Activated CD8-positive, alpha-beta T cell treated with anti-CD3 and anti-CD28 coated beads for 36 hours (primary cell): ENCODE data around the gene OR6C70. TPM values are rescaled to one million over a fixed set of nuclear protein-coding genes. Genes with fewer than 3 reads are reported as not detected.
"Not testable (repeated sequence)": the region's sequence is repeated elsewhere in the genome, so short reads cannot be mapped to it uniquely, and the experiment has no call there.

Experiments
- ATAC-seq: fragments of 200-7000 bp; cut with Tn5 transposase; one replicate; pipeline ENCODE4 v1.10.0; 2021; ENCODE audit warnings: mild to moderate bottlenecking, moderate library complexity
- CTCF ChIA-PET: fragments of 350-600 bp; sonication (Branson Sonifier 250); formaldehyde crosslinking; loops from one replicate; lab custom pipeline; 2021; ENCODE audit warnings: antibody characterized with exemption; lab: Charles Lee
- POLR2A ChIA-PET: fragments of 350-600 bp; sonication (Branson Sonifier 250); formaldehyde crosslinking; loops from one replicate; lab custom pipeline; 2021; ENCODE audit warnings: antibody characterized with exemption; lab: Charles Lee
- DNase-seq: peaks from one replicate; pipeline ENCODE4 v3.0.0-alpha.2; 2020
- H3K27ac Mint-ChIP-seq: one replicate; pipeline ENCODE4 v1.8.0; 2021; ENCODE audit warnings: mild to moderate bottlenecking, mixed read lengths
- H3K27me3 Mint-ChIP-seq: one replicate; pipeline ENCODE4 v1.8.0; 2021; ENCODE audit warnings: mixed read lengths
- H3K36me3 Mint-ChIP-seq: one replicate; pipeline ENCODE4 v1.8.0; 2021; ENCODE audit warnings: low read depth, mixed read lengths
- H3K4me1 Mint-ChIP-seq: one replicate; pipeline ENCODE4 v1.8.0; 2021; ENCODE audit warnings: low read depth, mixed read lengths
- H3K4me3 Mint-ChIP-seq: one replicate; pipeline ENCODE4 v1.8.0; 2021; ENCODE audit warnings: mild to moderate bottlenecking, moderate library complexity, mixed read lengths
- H3K9me3 Mint-ChIP-seq: one replicate; pipeline ENCODE4 v1.8.0; 2021; ENCODE audit warnings: mixed read lengths
- intact Hi-C: fragments of 100-400 bp; cut with micrococcal nuclease; formaldehyde crosslinking; loops from one replicate; pipeline ENCODE4 v1.10.0; 2022
- total RNA-seq, 2 experiments: library from RNA; stranded (reverse); gene quantifications; one replicate each; pipeline ENCODE4 v1.2.3, GENCODE V29; 2021
- TF ChIP-seq, protein P1 (sequence below): fragments of 200-600 bp; IDR thresholded peaks from one replicate; pipeline ENCODE4 v1.8.0; 2022; ENCODE audit warnings: antibody characterized with exemption, mild to moderate bottlenecking

Gene OR6C70
- total RNA-seq, 2 experiments from 2014 or later = not detected

DNA sequence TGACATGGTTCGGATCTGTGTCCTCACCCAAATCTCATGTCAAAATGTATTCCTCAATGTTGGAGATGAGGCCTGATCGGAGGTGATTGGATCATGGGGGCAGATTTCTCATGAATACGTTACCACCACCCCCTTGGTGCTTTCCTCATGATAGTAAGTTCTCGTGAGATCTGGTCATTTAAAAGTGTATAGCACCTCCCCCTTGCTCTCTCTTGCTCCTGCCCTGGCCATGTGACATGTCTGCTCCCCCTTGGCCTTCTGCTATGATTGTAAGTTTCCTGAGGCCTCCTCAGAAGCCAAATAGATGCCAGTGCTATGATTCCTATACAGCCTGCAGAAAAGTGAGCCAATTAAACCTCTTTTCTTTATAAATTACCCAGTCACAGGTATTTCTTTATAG, 29.3 kb upstream of the OR6C70 start:
- ATAC-seq (no peak), DNase-seq (no peak)
- H3K9me3 Mint-ChIP-seq = no peaks in the 10 kb centered on the region
- H3K4me3 Mint-ChIP-seq = no peak overlapping the region
- intact Hi-C loops = no loop called here
- ChIA-PET POLR2A (no interaction called here), CTCF (interaction anchor here (1.4 kb wide), 1 partner anchor 157 kb away, joined by 4 read pairs; no protein-coding TSS in a partner anchor)
- H3K36me3 Mint-ChIP-seq = no peaks in the 10 kb centered on the region
- no peak overlapping the region for H3K27ac Mint-ChIP-seq
- H3K4me1 Mint-ChIP-seq = no peaks in the 10 kb centered on the region
- TF ChIP-seq, protein P1, sequence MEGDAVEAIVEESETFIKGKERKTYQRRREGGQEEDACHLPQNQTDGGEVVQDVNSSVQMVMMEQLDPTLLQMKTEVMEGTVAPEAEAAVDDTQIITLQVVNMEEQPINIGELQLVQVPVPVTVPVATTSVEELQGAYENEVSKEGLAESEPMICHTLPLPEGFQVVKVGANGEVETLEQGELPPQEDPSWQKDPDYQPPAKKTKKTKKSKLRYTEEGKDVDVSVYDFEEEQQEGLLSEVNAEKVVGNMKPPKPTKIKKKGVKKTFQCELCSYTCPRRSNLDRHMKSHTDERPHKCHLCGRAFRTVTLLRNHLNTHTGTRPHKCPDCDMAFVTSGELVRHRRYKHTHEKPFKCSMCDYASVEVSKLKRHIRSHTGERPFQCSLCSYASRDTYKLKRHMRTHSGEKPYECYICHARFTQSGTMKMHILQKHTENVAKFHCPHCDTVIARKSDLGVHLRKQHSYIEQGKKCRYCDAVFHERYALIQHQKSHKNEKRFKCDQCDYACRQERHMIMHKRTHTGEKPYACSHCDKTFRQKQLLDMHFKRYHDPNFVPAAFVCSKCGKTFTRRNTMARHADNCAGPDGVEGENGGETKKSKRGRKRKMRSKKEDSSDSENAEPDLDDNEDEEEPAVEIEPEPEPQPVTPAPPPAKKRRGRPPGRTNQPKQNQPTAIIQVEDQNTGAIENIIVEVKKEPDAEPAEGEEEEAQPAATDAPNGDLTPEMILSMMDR = no peak
- peaks cover 9% of the 10 kb centered on the region for H3K27me3 Mint-ChIP-seq

DNA sequence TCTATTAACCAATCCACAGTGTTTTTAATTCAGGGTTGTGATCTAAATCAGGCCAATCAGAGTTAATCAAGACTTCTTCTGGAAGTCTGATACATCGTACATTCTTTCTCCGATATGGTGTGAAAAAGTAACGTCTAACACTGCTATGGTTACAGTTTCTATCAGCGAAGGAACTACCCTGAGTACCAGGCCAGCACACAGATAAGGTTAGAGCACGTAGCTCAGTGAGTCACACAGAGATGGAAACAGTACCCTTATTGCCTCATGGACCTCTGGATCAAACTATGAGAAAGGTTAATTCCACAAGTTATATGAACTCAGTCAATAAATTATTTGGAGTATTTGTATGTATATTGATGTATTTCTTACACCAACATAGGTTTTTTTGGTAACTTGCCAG, 25.6 kb upstream of the OR6C70 start:
- intact Hi-C loops = no loop called here
- Mint-ChIP-seq H3K4me3 (no peak overlapping the region), H3K27ac (no peak overlapping the region), H3K27me3 (peaks cover 9% of the 10 kb centered on the region), H3K9me3 (no peaks in the 10 kb centered on the region), H3K36me3 (no peaks in the 10 kb centered on the region), H3K4me1 (no peaks in the 10 kb centered on the region)
- ChIA-PET POLR2A (no interaction called here), CTCF (no interaction called here)
- no peak for ATAC-seq
- DNase-seq = no peak
- TF ChIP-seq, protein P1 = no peak

DNA sequence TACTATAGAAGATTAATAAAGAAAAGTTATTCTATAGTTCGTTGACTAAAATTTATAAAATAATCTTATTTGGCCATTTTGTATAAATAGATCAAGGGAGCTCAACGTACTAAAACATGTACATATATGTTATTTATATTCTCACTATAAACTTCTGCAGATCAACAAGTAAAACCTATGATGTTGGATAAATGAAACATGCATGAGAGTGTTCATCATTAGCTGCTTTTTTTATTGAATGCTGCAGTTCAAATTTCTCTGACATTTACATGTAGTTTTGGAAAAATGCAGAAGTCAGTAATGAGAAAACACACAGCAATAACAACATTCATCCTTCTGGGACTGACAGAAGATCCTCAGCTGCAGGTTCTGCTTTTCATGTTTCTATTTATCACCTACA, 22.1 kb upstream of the OR6C70 start, which contains the start of gene OR6C68:
OR6C68 (plus strand) TSS at position 301 of the 400 bp plus-strand sequence; CDS start at position 301, 0 bp downstream.
- Mint-ChIP-seq H3K4me3 (no peak within 1 kb of the TSS), H3K9me3 (no peaks in the 10 kb centered on the region), H3K4me1 (no peaks in the 10 kb centered on the region), H3K27me3 (peaks cover 6% of the 10 kb centered on the region), H3K27ac (no peak within 1 kb of the TSS), H3K36me3 (no peaks in the 10 kb centered on the region)
- CTCF ChIA-PET = interaction anchor here (1.0 kb wide), 1 partner anchor 9 kb away, joined by 4 read pairs; no protein-coding TSS in a partner anchor
- TF ChIP-seq, protein P1 = no peak
- DNase-seq (no peak), ATAC-seq (no peak)
- intact Hi-C loops = no loop called here
- POLR2A ChIA-PET = no interaction called here

DNA sequence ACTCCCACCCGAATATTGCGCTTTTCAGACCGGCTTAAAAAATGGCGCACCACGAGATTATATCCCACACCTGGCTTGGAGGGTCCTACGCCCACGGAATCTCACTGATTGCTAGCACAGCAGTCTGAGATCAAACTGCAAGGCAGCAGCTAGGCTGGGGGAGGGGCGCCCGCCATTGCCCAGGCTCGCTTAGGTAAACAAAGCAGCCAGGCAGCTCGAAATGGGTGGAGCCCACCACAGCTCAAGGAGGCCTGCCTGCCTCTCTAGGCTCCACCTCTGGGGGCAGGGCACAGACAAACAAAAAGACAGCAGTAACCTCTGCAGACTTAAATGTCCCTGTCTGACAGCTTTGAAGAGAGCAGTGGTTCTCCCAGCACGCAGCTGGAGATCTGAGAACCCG, 14.3 kb upstream of the OR6C70 start:
- CTCF ChIA-PET, H3K27ac Mint-ChIP-seq, H3K4me1 Mint-ChIP-seq, POLR2A ChIA-PET, H3K4me3 Mint-ChIP-seq, DNase-seq, H3K36me3 Mint-ChIP-seq, ATAC-seq, H3K9me3 Mint-ChIP-seq, intact Hi-C loops: not testable (repeated sequence)
- H3K27me3 Mint-ChIP-seq = peaks cover 13% of the 10 kb centered on the region

DNA sequence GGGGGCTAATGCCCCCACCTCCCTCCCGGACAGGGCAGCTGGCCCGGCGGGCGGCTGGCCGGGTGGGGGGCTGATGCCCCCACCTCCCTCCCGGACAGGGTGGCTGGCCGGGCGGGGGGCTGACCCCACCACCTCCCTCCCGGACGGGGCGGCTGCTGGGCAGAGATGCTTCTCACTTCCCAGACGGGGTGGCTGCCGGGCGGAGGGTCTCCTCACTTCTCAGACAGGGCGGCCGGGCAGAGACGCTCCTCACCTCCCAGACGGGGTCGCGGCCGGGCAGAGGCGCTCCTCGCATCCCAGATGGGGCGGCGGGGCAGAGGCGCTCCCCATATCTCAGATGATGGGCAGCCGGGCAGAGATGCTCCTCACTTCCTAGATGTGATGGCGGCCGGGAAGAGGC, 9.2 kb upstream of the OR6C70 start:
- H3K4me1 Mint-ChIP-seq, H3K9me3 Mint-ChIP-seq, intact Hi-C loops, H3K36me3 Mint-ChIP-seq, H3K4me3 Mint-ChIP-seq, POLR2A ChIA-PET, H3K27ac Mint-ChIP-seq, CTCF ChIA-PET, ATAC-seq, DNase-seq: not testable (repeated sequence)
- H3K27me3 Mint-ChIP-seq = peaks cover 12% of the 10 kb centered on the region

DNA sequence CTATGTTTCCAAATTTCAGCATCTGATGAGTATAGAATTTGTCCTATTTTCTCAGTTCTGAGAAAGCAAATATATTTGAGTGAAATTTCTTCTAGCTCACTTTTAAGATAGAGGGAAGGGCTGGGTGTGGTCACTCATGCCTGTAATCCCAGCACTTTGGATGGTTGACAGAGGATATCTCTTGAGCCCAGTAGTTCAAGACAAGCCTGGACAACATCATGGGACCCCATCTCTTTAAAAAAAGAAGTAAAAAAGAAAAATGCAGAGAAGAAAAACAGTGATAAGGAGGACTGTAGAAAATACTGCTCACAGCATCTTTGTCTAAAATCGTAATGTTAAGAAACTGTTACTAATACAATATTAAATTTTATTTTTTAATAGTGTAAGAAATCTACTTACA, 2.3 kb upstream of the OR6C70 start:
- CTCF ChIA-PET = interaction anchor here (1.6 kb wide), 1 partner anchor 184 kb away, joined by 6 read pairs; no protein-coding TSS in a partner anchor
- H3K9me3 Mint-ChIP-seq = no peaks in the 10 kb centered on the region
- no peak for DNase-seq
- no peak overlapping the region for H3K4me3 Mint-ChIP-seq
- peaks cover 13% of the 10 kb centered on the region for H3K27me3 Mint-ChIP-seq
- H3K27ac Mint-ChIP-seq = no peak overlapping the region
- no peak for ATAC-seq
- POLR2A ChIA-PET = no interaction called here
- TF ChIP-seq, protein P1 = no peak
- H3K36me3 Mint-ChIP-seq = no peaks in the 10 kb centered on the region
- H3K4me1 Mint-ChIP-seq = no peaks in the 10 kb centered on the region
- intact Hi-C loops = no loop called here
